ENCODE results near the gene SNAPIN.

Gene SNAPIN

GRCh38 chr1:153685544-153686340 is 27.2 kb downstream of the SNAPIN start:
- TF ChIP-seq POLR2A (IDR thresholded peaks at IDR 0.05; ENCODE audit: low read length) (no peak), GATA1 (IDR thresholded peaks at IDR 0.05; ENCODE audit: low read depth, low read length) (no peak)
- DNase-seq = no peak

DNA sequence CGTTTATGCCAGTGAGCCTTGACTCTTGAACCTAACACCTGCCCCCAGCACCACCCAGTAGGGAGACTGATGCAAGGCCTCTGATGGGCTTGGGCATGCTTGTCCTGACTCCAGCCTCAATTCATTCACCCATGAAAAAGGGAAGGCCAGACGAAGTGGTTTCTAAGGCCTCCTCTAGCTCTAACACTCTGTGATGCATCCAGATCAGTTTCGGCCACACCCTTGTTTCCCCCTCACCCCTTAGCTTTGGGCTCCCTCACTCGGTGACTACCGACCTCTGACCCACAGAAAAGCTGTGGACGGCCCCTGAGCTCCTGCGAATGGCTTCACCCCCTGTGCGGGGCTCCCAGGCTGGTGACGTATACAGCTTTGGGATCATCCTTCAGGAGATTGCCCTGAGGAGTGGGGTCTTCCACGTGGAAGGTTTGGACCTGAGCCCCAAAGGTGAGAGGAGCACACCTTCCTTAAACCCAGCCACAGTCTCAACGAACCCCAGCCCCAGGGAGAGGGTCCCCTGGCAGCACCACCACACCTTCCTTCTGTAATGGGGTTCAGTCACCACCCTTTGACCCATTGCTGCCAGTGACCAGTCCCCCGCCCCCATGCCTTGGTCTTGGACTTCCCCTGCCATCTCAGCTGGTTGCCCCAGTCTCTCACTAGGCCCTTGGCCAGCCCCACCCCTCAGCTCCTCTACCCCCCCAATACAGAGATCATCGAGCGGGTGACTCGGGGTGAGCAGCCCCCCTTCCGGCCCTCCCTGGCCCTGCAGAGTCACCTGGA is 29.0 kb downstream of the SNAPIN start:
- no peak for DNase-seq
- no peak for TF ChIP-seq GATA1 (IDR thresholded peaks at IDR 0.05; ENCODE audit: low read depth, low read length)
- TF ChIP-seq POLR2A (IDR thresholded peaks at IDR 0.05; ENCODE audit: low read length) = no peak

GRCh38 chr1:153688276-153688675 is 29.8 kb downstream of the SNAPIN start:
- TF ChIP-seq GATA1 (IDR thresholded peaks at IDR 0.05; ENCODE audit: low read depth, low read length) (no peak), POLR2A (IDR thresholded peaks at IDR 0.05; ENCODE audit: low read length) (no peak)
- DNase-seq = no peak

- DNase-seq = no peak
- TF ChIP-seq POLR2A (IDR thresholded peaks at IDR 0.05; ENCODE audit: low read length) (no peak), GATA1 (IDR thresholded peaks at IDR 0.05; ENCODE audit: low read depth, low read length) (no peak)
These were observed 30.3 kb downstream of the SNAPIN start for GRCh38 chr1:153688736-153689328.

- DNase-seq = no peak
- TF ChIP-seq POLR2A (IDR thresholded peaks at IDR 0.05; ENCODE audit: low read length) = no peak
- TF ChIP-seq GATA1 (IDR thresholded peaks at IDR 0.05; ENCODE audit: low read depth, low read length) = no peak
These were observed 35.0 kb downstream of the SNAPIN start for GRCh38 chr1:153693466-153693865.

DNA sequence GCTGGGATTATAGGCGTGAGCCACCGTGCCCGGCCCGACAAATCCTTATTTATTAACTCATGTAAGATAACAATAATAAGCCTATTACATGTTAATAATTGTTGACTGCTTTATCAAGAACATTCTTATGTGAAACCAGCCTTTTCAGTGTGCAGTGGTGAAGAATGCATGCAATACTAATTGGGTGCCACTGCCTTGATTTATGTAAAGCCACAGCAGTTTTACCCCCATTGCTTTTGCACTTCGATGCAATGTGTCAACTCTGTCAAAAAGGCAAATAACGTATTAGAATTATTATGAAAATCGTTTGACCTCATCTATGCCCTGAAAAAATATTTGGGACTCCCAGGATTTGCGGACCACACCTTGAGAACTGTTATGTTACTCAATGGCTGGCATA is 38.2 kb downstream of the SNAPIN start:
- DNase-seq = no peak
- TF ChIP-seq GATA1 (IDR thresholded peaks at IDR 0.05; ENCODE audit: low read depth, low read length) (no peak), POLR2A (IDR thresholded peaks at IDR 0.05; ENCODE audit: low read length) (no peak)

GRCh38 chr1:153697191-153698019 is 38.9 kb downstream of the SNAPIN start:
- TF ChIP-seq GATA1 (IDR thresholded peaks at IDR 0.05; ENCODE audit: low read depth, low read length) = no peak
- no peak for TF ChIP-seq POLR2A (IDR thresholded peaks at IDR 0.05; ENCODE audit: low read length)
- DNase-seq = peak; percentile 43 to 53

GRCh38 chr1:153698020-153698922 is 39.8 kb downstream of the SNAPIN start:
- peak; percentile 62 to 76 for DNase-seq
- TF ChIP-seq POLR2A (IDR thresholded peaks at IDR 0.05; ENCODE audit: low read length) (peak; percentile 42), GATA1 (IDR thresholded peaks at IDR 0.05; ENCODE audit: low read depth, low read length) (no peak)

- peak in 1 of 2 experiments; percentile 37 for DNase-seq
- no peak for TF ChIP-seq POLR2A (IDR thresholded peaks at IDR 0.05; ENCODE audit: low read length)
- no peak for TF ChIP-seq GATA1 (IDR thresholded peaks at IDR 0.05; ENCODE audit: low read depth, low read length)
These were observed 40.6 kb downstream of the SNAPIN start for GRCh38 chr1:153698923-153699714.

DNA sequence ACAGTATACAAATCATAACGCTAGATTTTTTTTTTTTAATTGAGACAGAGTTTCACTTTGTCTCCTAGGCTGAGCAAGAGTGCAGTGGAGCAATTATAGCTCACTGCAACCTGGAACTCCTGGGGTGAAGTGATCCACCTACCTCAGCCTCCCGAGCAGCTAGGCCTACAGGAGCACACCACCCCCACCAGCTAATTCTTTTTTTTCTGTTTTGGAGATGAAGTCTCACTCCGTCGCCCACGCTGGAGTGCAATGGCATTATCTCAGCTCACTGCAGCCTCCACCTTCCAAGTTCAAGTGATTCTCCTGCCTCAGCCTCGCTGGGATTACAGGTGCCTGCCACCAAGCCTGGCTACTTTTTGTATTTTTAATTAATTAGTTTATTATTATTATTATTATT is 41.3 kb downstream of the SNAPIN start:
- DNase-seq = no peak
- no peak for TF ChIP-seq POLR2A (IDR thresholded peaks at IDR 0.05; ENCODE audit: low read length)
- no peak for TF ChIP-seq GATA1 (IDR thresholded peaks at IDR 0.05; ENCODE audit: low read depth, low read length)

GRCh38 chr1:153705484-153705883 is 47.0 kb downstream of the SNAPIN start:
- no peak for TF ChIP-seq GATA1 (IDR thresholded peaks at IDR 0.05; ENCODE audit: low read depth, low read length)
- TF ChIP-seq POLR2A (IDR thresholded peaks at IDR 0.05; ENCODE audit: low read length) = no peak
- DNase-seq = no peak

- no peak for TF ChIP-seq POLR2A (IDR thresholded peaks at IDR 0.05; ENCODE audit: low read length)
- TF ChIP-seq GATA1 (IDR thresholded peaks at IDR 0.05; ENCODE audit: low read depth, low read length) = no peak
These were observed 52.5 kb downstream of the SNAPIN start for GRCh38 chr1:153711026-153711425.

More at GRCh38 chr1:153711026-153711425, 52.5 kb downstream of the SNAPIN start:
- no peak for DNase-seq

Data from erythroblast (primary cell).